ENCODE measurements around the gene NCAPH2.

NCAPH2 gene

DNA sequence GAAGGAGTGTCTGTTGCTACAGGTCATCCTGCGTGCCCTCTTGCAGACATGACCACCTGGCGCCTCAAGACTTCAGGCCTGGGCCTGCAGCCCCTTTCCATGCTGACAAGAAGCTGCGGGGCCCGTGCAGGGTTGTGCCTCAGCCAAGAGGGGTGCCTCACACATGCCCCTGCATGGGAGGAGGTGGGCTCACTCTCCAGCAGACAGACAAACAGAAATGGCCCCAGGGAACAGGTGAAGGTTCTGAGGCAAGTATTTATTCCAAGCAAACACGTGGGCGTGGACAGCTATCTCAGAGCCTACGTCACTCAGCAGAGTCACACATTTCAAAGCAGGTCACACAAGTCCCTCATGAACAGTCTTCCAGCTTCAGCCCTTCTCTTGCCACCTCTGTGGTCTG, 60.6 kb downstream of the NCAPH2 start:
- DNase-seq (ENCODE audit: insufficient read length, low spot score), result no peak
- FAIRE-seq, result no peak

DNA sequence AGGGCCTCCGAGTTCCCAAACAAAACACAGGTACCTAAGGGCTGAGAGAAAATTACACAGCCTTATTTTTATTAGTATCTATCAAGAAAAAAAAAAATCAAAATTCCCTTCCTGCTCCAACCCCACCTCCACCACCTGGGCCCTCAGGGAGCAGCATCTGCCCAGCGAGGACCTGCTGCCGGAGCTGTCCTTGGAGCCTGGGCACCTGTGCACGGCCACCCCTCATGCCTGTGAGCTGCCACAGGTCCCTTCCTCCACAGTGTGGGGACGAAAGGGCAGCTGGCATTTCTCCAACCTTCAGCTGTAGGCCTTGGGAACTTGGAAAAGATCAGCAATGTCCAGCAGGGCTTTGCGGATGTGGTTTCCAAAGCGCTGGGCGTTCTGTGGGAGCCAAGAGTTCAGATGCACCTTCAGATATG, 61.0 kb downstream of the NCAPH2 start:
- FAIRE-seq (no peak), DNase-seq (ENCODE audit: insufficient read length, low spot score) (no peak)

DNA sequence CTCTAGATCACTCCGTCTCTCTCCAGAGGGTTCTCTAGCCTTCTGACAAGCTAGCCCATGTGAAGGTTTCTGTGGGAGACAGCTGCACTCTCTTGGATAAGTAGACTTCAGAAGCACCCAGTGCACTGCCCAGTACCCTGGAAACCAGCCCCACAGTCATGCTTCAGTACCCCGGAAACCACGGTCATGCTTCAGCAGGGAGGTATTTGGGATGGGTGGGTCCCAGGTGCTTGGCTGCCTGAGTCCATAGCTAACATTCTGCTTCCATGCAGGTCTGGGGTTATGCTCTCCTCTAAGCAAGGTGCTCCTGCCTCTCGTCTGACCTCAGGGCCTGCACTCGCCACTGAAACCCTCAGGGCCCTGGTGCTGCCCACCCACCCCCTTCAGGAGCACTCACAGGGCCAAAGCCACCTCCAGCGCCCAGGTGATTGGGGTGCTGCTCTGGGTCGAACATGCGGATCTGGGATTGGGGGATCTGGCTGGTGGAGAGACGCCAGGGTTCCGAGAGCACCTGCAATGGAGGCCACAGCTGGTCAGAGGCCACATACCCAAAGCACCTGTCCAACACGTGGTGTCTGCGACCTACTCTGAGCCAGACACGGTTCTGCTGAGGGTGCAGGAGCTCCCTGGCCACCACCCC, 62.0 kb downstream of the NCAPH2 start:
- DNase-seq (ENCODE audit: insufficient read length, low spot score) (no peak), FAIRE-seq (no peak)

DNA sequence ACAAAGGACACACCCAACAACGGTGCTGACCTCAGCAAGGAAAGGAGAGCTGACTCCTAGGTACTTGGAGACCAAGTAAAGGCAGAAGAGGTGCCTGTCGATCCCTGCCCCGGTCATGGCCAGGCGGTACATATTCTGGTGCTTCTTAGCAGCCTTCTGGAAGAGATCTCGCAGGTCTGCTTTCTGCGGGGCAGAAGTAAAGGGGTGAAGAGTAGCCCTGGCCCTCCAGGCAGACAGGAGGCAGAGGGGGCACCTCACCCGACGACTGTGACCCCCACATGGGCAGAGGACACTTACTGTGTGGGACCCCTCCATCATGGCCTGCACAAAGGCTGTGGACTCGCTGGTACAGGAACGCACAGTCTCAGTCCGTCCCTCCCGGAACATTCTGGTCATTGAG, 62.8 kb downstream of the NCAPH2 start:
- DNase-seq (ENCODE audit: insufficient read length, low spot score) (no peak), FAIRE-seq (no peak)

DNA sequence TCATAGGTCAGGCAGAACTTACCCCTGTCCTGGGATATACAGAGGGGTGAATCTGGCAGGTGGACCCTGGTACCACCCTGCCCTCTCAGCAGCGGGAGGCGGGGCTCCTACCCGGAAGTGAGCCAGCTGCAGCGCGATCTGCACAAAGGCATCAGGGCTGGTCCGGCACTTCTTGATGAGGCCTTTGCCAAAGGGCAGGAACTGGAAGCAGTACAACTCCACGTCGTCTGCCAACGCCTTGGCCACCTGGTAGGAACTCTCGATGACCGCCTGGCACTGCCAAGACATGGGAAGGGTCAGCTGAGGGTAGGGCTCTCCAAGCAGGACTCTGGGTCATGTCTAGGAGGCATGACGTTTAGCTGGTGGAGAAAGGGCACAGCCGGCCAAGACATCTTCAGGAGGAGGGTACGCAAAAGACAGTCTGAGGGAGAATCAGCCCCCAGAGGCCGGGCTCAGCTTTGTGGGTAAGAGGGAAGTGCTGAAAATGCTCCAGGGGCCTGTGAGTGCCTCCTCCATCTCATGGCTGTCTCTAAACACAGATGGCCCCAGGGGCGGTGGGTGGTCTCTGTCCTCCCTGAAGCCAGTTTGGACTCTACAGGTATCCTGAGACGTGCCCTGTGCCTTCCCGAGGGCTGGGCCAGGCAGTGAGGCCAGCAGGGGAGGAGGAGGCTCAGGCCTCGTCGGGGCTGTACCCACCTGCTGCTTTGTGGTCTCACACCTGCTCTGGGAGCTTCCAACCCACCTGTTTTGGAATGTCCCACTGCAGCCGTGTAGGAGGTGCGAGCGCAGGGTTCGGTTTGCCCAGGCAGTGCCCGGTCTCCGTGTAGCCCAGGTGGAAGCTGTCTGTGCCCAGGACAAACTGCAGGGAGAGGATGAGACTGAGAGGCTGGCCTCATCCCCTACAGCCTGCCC, 63.5 kb downstream of the NCAPH2 start:
- FAIRE-seq (no peak), DNase-seq (ENCODE audit: insufficient read length, low spot score) (no peak)

DNA sequence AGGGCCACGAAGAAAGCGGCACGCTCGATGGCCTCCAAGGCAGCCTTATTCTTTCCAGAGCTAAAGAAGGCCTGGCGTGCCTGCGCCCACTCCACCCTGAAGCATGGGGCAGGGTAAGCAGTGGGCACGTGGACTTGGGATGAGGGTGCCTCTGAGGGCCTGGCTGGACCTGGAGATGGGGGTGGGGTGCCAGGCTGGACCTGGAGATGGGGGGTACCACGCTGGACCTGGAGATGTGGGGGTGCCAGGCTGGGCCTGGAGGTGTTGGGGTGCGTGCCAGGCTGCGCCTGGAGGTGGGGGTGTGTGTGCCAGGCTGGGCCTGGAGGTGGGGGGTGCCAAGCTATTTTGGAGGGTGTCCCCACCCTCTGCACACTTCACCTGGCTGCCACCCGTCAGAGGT, 64.9 kb downstream of the NCAPH2 start:
- DNase-seq (ENCODE audit: insufficient read length, low spot score), result no peak
- peak; percentile 31 for FAIRE-seq

DNA sequence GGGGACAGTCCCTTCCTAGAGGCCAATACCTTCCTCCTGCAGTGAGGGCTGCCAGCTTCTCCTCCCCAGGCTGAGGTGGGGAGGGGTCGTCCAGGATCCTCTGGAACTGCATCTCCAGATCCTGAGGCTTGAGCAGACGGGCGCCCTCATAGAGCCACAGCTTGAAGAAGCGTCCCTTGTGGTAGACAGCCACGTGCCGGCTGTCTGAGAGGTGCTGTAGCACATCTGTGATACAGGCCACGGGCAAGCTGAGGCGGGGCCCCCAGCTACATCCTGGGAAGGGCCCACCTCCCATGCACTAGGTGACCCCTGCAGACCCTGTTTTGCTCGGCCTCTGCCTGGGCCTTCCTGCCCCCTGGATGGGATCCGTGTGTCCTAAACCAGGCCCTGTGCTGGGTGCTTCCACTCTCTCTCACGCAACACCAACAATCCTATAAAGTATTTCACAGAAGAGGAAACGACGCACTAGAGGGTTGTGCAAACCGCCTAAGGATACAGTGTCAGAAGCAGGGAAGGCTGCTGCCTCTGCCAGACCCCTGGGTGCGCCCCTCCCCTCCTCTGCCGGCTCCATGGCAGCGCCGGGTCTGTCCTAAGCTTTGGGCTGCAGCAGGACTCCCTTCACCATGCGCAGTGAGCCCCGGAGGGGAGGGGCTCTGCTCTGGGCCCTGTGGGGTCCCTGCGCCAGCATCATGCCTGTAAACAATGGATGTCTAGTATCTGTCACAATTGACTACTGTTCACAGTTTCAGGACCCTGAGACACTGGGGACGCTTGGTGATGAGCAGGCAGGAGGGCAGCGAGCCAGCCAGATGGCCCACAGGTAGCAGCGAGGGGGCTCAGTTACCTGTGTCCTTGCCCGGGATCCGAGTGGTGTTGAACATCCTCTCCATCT, 65.7 kb downstream of the NCAPH2 start:
- no peak for FAIRE-seq
- DNase-seq (ENCODE audit: insufficient read length, low spot score), result no peak

DNA sequence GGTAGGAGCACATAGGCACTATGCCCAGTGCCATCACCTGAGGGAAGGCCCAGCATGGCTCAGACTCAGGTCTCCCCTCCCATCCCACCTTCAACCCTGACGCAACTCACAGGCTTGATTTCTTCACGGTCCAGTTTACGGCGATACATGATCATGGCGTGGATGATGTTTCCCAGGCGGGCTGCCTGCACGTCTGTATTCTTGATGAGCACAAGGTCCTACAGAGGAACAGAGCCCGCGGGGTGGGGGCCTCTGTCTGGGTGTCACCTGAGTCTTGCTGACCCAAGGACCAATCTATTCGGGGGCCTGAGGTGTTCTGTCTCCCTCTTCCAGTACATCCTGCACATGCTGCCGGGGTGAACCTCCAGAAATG, 66.3 kb downstream of the NCAPH2 start:
- DNase-seq (ENCODE audit: insufficient read length, low spot score), result no peak
- no peak for FAIRE-seq

All from HTR-8/SVneo (cell line).